B cell (primary cell): ENCODE results near the gene TRERF1. TPM values are rescaled to one million over a fixed set of nuclear protein-coding genes. Genes with fewer than 3 reads are reported as not detected.

Experiments
- ATAC-seq: fragments of 200-7000 bp; cut with Tn5 transposase; one replicate; pipeline ENCODE4 v1.10.0; 2021; ENCODE audit warnings: low read depth, mild to moderate bottlenecking, moderate number of reproducible peaks, moderate library complexity
- CTCF ChIA-PET: fragments of 350-600 bp; sonication (Branson Sonifier 250); formaldehyde crosslinking; loops from one replicate; lab custom pipeline; 2021; ENCODE audit warnings: antibody characterized with exemption, inconsistent platforms; lab: Charles Lee
- POLR2A ChIA-PET: fragments of 350-600 bp; sonication (Branson Sonifier 250); formaldehyde crosslinking; loops from one replicate; lab custom pipeline; 2021; ENCODE audit warnings: antibody characterized with exemption; lab: Charles Lee
- DNase-seq: peaks from one replicate; pipeline ENCODE4 v3.0.0; 2013
- H2AFZ ChIP-seq: 2 replicates; pipeline ENCODE4 v1.6.1; 2012; ENCODE audit warnings: mild to moderate bottlenecking, low read depth, low read length; ENCODE audit not compliant: insufficient read depth, poor library complexity, severe bottlenecking
- H3K27ac ChIP-seq, 2 donors: 1 replicate in 1 of 2; 2 replicates in 1 of 2; pipeline ENCODE4 v1.5.1; 2012 to 2013; ENCODE audit warnings: low read length in 2 of 2, mild to moderate bottlenecking in 2 of 2, moderate library complexity in 1 of 2
- H3K27me3 ChIP-seq, 4 experiments: fragments of 200-600 bp in 1 of 4; sonication (generic) in 1 of 4; replicated peaks in 1 of 4; 1 replicate in 2 of 4; 2 replicates in 2 of 4; pipeline versions ENCODE4 v1.6.1 to v1.7.0; 2013 to 2016; ENCODE audit warnings: low read length in 3 of 4, mild to moderate bottlenecking in 2 of 4, mixed read lengths in 1 of 4, moderate library complexity in 1 of 4; ENCODE audit not compliant: insufficient read depth in 4 of 4, control insufficient read depth in 3 of 4; ENCODE audit errors: control extremely low read depth in 1 of 4
- H3K36me3 ChIP-seq, 2 experiments: replicated peaks in 1 of 2; 1 replicate in 1 of 2; 2 replicates in 1 of 2; pipeline versions ENCODE4 v1.6.1 to v1.7.1; 2013; ENCODE audit warnings: low read length in 1 of 2; ENCODE audit not compliant: insufficient read depth in 2 of 2, control insufficient read depth in 1 of 2; ENCODE audit errors: control extremely low read depth in 1 of 2, extremely low read depth in 1 of 2
- H3K4me1 ChIP-seq, 2 donors: fragments of 200-600 bp in 1 of 2; sonication (generic) in 1 of 2; 1 replicate in 1 of 2; 2 replicates in 1 of 2; pipeline versions ENCODE4 v1.5.1 to v1.6.1; 2013 to 2017; ENCODE audit warnings: low read length in 2 of 2; ENCODE audit not compliant: control insufficient read depth in 2 of 2, insufficient read depth in 2 of 2
- H3K4me2 ChIP-seq: replicated peaks from 2 replicates; pipeline ENCODE3; 2012; ENCODE audit warnings: mild to moderate bottlenecking, low read depth, low read length; ENCODE audit not compliant: poor library complexity, severe bottlenecking
- H3K4me3 ChIP-seq, 5 experiments: fragments of 200-600 bp in 1 of 5; sonication (generic) in 1 of 5; 1 replicate in 3 of 5; 2 replicates in 2 of 5; pipeline versions ENCODE4 v1.5.1 to v1.7.0; 2011 to 2016; ENCODE audit warnings: low read length in 4 of 5, mild to moderate bottlenecking in 4 of 5, low read depth in 2 of 5, control low read depth in 1 of 5, moderate library complexity in 1 of 5; ENCODE audit not compliant: insufficient read depth in 1 of 5; ENCODE audit errors: control extremely low read depth in 1 of 5, extremely low read depth in 1 of 5
- H3K79me2 ChIP-seq: fragments of 200-600 bp; sonication (generic); one replicate; pipeline ENCODE4 v1.6.0; 2016; ENCODE audit warnings: low read length; ENCODE audit not compliant: control insufficient read depth, insufficient read depth
- H3K9ac ChIP-seq: fragments of 200-600 bp; sonication (generic); 2 replicates; pipeline ENCODE4 v1.6.1; 2017; ENCODE audit warnings: mild to moderate bottlenecking, low read length, moderate library complexity
- H3K9me3 ChIP-seq, 3 donors: one replicate each; pipeline versions ENCODE4 v1.6.1 to v1.7.1; 2013; ENCODE audit warnings: low read length in 2 of 3; ENCODE audit not compliant: control insufficient read depth in 2 of 3, insufficient read depth in 1 of 3; ENCODE audit errors: control extremely low read depth in 1 of 3
- H4K20me1 ChIP-seq: 2 replicates; pipeline ENCODE4 v1.6.0; 2012; ENCODE audit warnings: mild to moderate bottlenecking, low read length; ENCODE audit not compliant: insufficient read depth, control insufficient read depth, poor library complexity, severe bottlenecking
- H3K27ac Mint-ChIP-seq: one replicate; pipeline ENCODE4 v1.8.0; 2021; ENCODE audit warnings: mixed read lengths
- H3K27me3 Mint-ChIP-seq: one replicate; pipeline ENCODE4 v1.8.0; 2021; ENCODE audit warnings: mixed read lengths
- H3K4me1 Mint-ChIP-seq: one replicate; pipeline ENCODE4 v1.8.0; 2021; ENCODE audit warnings: mixed read lengths
- H3K4me3 Mint-ChIP-seq: one replicate; pipeline ENCODE4 v1.8.0; 2021; ENCODE audit warnings: mixed read lengths
- H3K9me3 Mint-ChIP-seq: one replicate; pipeline ENCODE4 v1.8.0; 2022; ENCODE audit warnings: mixed read lengths; ENCODE audit not compliant: insufficient read depth
- CTCF ChIP-seq: fragments of 200-600 bp; IDR thresholded peaks from one replicate; pipeline ENCODE4 v1.8.0; 2022; ENCODE audit warnings: antibody characterized with exemption, mild to moderate bottlenecking
- EZH2 ChIP-seq: IDR thresholded peaks from 2 replicates; pipeline ENCODE4 v1.6.1; 2012; ENCODE audit warnings: borderline replicate concordance, low read depth, mild to moderate bottlenecking, moderate library complexity, low read length; ENCODE audit not compliant: insufficient read depth, poor library complexity, severe bottlenecking
- WGBS: methylation state at CpG from one replicate; pipeline ENCODE4 v1.1.5; 2013; ENCODE audit warnings: missing lambda C conversion rate; ENCODE audit not compliant: insufficient coverage; 5-methylcytosine and 5-hydroxymethylcytosine counted together
- intact Hi-C: fragments of 100-400 bp; cut with micrococcal nuclease; formaldehyde crosslinking; loops from one replicate; pipeline ENCODE4 v1.10.0; 2022
- polyA plus RNA-seq: library from polyadenylated mRNA; depleted of rRNA; stranded (reverse); fragments of >200 nt; gene quantifications from 2 replicates; pipeline ENCODE4 v1.2.3, GENCODE V29; 2012
- total RNA-seq, 2 donors: library from RNA; stranded (reverse); fragments of 120-200 nt in 1 of 2; gene quantifications; 1 replicate in 1 of 2; 2 replicates in 1 of 2; pipeline versions ENCODE4 v1.2.3 to v1.2.4, GENCODE V29; 2013 to 2022

TRERF1 gene
- total and polyA plus RNA-seq, 2 donors (not counting 1 experiment from before 2014, with no cell fraction given) = 3.5 to 6.7 TPM

GRCh38 chr6:42229506-42230119 lies 222.1 kb downstream of the TRERF1 start:
- 100% methylated on average over 2 of the region's 6 CpGs for WGBS
- intact Hi-C loops = no loop called here

More at GRCh38 chr6:42229506-42230119, 222.1 kb downstream of the TRERF1 start:
- ATAC-seq = no peak
- H4K20me1 ChIP-seq = no peaks in the 10 kb centered on the region
- no peaks in the 10 kb centered on the region for H3K36me3 ChIP-seq
- DNase-seq = no peak
- Mint-ChIP-seq H3K27me3 (no peaks in the 10 kb centered on the region), H3K9me3 (no peaks in the 10 kb centered on the region), H3K4me3 (no peak overlapping the region), H3K27ac (no peak overlapping the region), H3K4me1 (peaks cover 1% of the 10 kb centered on the region)
- ChIA-PET POLR2A (interaction anchor here (0.7 kb wide), 1 partner anchor 534 kb away, joined by 5 read pairs; no protein-coding TSS in a partner anchor), CTCF (interaction anchor here (0.7 to 1.7 kb wide), 3 partner anchors 13 to 318 kb away, joined by 3 to 8 read pairs (median 4); no protein-coding TSS in a partner anchor)
- no peaks in the 10 kb centered on the region for H3K4me1 ChIP-seq
- no peak overlapping the region for H3K4me2 ChIP-seq
- H3K27ac ChIP-seq = no peak overlapping the region
- TF ChIP-seq CTCF (no peak), EZH2 (no peak)
- no peak overlapping the region for H2AFZ ChIP-seq
- H3K4me3 ChIP-seq = no peak overlapping the region
- no peaks in the 10 kb centered on the region for H3K27me3 ChIP-seq
- H3K9me3 ChIP-seq = no peaks in the 10 kb centered on the region
- no peaks in the 10 kb centered on the region for H3K79me2 ChIP-seq
- H3K9ac ChIP-seq = no peak overlapping the region
